Urothelium cell line (cell line): ENCODE data around the gene CCND1.

Experiments
- DNase-seq: peaks from one replicate; pipeline ENCODE4 v3.0.0; 2011; ENCODE audit warnings: low spot score, mixed read lengths
- FAIRE-seq: peaks from 2 replicates; lab custom pipeline; 2011; peaks lifted over from hg19 to GRCh38; lab: Jason Lieb, UNC

The CCND1 gene

DNA sequence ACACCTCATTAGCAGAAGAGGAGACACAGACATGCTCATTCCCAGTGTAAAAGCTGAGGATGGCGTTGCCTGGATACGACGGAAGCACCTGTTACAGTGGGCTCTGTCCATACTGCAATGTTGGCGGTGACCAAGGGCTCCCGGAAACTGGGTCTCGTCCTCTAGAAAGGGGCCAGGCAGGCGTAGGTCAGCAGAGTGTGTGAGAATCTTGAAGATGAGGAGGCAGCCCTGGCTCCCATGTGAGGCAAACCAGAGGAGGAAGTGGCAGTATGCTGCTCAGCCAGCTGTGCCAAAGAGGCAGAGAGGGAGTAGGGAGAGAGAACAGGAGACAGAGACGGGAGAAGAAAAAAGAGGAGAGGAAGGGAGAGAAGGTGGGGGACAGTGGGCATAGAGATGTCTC lies 23.9 kb downstream of the CCND1 start:
- FAIRE-seq (no peak), DNase-seq (no peak)

DNA sequence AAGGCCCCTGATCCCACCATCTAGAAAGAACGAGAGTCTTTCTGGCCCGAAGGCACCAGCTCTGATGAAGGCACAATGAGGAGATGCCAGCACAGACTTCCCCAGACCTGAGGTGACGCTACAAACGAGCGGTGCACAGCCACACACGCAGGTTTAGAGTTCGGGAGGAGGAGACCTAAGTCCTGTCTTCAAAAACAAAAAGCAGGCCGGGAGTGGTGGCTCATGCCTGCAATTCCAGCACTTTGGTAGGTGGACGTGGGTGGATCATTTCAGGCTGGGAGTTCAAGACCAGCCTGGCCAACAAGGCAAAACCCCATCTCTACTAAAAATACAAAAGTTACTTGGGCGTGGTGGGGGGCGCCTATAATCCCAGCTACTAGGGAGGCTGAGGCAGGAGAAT lies 24.7 kb downstream of the CCND1 start:
- no peak for FAIRE-seq
- DNase-seq = no peak

DNA sequence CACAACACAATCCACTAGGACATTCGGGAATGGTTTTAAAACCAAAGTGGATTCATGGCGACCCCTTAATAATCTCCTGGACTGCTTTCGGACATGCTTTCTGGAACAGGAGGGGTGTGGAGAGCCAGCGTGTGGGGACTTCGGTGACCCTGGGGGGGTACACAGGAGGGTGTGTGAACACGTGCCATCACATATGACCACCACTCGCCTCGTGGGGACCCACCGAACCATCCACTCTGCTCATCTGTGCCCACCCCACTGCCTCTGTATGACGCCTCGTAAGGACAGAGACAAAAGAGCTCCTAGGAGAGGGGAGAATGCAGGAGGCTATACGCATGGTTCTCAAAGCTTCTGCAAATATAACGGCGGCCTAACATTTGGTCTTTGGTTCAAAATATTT lies 25.3 kb downstream of the CCND1 start:
- FAIRE-seq = no peak

DNA sequence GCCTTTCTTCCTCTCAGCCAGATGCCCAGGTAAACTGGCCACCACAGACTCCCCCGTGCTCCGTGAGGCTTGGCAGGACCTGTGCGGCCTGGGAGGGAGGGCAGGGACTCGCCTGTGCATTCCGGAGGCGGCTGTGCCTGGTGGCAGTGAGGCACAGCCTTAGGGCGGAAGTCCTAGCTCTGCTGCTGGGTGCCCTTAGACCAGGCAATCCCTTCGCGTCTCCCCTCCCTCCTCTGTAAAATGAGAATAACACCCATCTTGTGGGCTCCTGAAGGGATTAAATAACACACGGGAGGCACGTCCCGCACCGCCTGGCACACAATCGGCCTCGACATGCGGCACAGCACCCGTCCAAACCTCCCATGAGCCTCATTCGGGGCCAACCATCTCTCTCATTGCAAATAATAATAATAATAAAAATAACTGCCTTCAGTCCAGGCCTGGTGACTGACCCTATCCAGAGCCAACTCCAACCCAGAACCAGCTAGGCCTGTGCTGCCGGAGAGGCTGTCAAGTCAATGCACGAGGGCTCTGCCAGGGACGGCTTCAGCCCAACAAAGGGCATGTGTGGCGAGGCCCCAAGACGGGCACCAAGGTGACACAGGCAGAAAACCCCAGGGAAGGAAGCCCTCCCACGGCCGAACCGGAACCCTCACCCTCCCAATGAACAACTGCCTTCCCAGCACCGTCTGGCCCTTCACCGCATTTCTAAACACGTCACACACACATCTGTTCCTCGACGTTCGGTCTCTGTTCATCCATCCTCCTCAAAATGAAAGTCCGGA lies 26.0 kb downstream of the CCND1 start:
- DNase-seq = no peak
- no peak for FAIRE-seq

More for the DNA sequence above, 25.3 kb downstream of the CCND1 start:
- no peak for DNase-seq

DNA sequence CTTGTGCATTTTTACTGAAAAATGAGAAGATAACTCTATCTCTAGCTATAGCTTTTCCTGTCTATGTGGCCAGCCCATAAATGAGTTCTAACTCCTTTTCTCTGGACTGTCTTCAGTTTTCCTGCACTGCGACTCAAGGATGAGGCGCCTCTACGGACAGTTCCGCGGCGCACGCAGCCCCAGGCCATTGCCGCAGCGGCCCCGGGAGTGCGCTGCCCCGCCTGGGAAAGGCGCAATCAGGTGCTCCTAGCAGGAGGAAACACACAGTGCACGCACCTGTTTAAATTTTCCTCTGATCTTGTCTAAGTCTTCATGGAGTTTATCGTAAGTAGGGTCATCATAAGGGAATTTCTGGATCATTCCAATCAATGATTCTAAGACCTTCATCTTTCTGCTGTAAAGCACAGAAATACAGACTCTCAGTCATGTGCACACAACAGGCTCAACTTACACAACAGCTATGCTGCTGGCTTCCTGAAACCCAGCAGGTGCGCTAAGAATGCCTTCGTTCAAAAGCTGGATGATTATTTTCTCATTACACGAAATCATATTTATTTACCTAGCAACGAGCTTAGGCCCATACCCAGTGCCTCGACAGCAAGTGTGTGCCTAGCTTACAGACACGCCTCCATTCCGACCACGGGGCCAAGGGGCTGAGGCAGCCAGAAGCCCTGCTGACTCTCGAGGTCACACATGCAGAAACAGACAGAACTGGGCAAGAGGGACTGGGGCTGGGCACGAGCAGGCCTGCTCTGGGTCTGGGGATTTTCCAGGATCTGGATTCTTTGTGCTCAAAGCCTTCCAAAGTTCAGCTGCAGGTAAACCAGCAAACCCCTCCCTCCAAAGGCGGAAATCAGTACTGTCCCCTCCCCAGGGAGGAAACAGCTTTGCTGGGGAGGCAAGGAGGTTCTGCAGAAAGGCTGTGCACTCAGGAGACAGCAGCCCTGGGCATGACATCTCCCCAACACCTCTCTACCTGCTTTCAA lies 27.0 kb downstream of the CCND1 start:
- no peak for FAIRE-seq
- no peak for DNase-seq

DNA sequence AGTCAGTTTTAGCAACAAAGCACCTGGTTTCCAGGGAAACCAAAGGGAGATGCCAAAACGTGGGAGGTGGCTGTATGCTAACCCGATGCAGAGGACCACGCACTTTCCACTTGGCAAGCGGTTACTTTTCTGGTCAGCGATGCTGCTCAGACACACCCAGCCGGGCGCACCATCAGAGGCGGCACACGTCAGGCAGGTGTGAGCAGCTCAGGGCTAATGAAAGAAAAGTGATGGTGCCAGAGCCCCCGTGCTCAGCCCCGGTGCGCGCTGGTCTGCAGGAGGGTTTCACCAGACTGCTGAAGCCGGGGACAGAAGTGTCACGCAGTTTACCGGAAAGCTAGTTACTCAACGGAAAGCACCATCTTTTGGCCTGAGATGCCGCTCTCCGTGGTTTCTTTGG lies 28.5 kb downstream of the CCND1 start:
- no peak for DNase-seq
- no peak for FAIRE-seq

DNA sequence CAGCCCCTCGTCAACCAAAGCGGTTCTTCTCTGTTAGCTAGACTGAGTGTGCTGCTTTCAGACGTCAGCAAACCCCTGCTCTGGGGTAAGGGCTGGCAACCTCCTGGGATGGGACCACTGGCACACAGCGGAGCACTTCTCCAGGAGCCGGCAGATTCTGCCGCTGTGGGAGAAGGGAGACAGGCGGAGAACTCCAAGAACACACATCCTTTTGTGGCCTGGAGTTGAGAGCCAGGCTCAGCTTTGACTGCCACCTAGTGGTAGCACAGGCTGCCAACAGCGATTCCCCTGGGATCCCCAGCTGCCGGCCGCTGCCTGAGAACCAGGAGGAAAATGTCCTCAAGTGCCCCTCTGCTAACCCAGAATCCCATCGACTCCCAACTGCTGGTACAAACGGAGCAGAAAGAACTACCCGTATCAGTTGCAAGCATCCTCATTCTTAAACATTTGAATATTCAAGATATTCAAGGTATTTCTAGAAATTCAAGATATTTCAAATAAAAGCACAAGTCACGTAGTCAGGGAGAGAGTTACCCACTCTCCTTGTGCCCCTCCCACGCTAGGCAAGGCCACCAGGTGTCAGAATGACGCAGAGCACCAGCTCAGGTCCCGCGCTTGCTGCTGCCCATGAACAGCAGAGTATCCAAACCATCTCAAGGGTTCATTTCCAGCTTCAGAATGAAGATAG lies 29.3 kb downstream of the CCND1 start:
- FAIRE-seq (no peak), DNase-seq (peak; percentile 89)

DNA sequence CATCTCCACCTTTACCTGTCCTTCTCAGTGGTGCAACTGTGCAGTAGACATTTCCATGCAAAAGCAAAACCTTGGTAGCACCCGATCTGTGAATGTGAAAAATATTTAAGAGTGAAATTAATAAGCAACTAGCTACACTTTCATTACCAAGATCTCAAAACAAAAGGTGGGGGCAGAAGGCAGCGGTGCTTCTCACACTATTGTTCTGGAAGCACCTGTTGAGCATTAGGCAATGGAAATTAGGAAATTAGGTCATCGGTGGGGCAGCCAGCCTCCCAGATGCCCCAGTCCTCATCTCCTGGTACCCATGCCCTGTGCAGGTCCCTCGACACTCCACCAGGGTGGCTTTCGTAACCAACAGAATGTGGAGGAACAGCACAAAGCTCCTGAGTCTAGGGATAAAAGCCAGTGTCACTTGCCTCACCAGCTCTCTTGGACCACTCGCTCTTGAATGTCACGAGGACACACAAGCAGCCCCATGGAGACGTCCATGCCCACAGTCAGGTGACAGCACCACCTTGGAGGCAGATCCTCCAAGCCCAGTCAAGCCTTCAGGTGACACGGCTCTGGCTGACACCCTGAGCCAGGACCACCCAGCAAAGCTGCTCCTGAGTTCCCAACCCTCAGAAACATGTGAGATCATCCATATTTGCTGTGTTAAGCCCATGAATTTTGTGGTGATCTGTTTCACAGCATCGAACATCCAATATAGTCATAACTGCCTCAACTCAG lies 30.9 kb downstream of the CCND1 start:
- FAIRE-seq = no peak
- no peak for DNase-seq

DNA sequence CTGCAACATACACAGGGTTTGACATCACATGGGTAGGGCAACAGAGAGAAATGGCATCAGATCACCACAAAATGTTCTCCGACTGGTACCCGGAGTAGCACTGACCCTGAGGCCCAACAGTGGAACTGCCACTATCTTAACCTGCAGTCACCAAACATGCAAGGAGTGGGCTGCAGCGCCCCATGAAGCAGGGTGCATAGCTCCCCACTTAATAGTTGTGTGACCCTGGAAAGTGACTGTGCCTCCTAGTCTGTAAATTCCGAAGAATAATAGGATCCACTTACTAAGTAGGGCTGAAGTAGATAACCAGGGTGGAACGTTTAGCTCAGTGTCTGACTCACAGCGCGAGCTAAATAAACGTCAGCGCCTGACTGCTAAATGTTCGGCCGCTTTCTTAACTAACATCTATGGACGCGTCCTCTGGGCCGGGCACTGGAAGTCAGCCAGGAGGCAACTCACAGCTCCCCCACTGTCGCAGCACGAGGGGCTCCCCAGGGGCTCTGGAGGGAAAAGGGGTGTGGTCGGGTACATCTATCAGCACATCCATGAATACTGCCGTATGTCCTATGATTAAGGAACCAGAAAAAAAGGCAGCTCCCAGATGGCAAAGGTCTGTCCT lies 33.4 kb downstream of the CCND1 start:
- no peak for FAIRE-seq
- no peak for DNase-seq

DNA sequence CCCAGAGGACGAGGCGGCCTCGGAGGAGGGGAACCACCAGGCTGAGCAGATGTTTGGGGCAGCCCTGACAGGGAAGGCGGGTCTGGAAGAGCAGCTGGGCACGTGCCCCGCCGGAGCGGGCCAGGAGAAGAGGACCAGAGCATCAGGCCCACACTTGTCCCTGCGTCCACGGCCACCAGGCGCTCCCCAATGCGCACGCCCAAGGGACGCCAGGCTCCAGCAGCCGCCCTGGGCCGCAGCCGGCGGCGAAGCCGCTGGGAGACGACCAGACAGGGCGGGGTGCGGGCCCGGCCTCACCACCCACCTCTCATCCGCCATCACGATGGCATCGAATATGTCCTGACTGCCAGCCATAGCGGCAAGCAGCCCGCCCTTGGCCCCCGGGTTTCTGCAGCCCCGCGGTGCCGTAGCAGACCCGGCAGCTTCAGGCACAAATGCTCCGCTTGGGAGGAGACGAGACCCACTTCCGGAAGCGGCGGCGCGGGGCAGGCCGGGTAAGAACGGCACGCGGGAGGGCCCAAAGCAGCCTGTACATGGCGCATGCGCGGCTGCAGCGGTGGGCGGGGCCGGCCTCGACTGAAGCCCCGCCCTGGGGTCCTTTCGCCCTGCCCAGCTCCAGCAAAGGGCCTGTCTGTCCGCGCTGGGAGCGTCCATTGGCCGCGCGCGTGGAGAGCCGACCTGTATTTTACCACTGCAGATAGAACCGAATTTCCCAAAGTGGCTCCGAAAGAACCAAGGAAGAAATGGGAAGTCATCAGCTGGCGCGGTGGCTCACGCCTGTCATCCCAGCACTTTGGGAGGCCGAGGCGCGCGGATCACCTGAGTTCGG lies 34.1 kb downstream of the CCND1 start, which contains the start of gene LTO1:
Gene LTO1 (minus strand): TSS at position 468 of the 829 bp plus-strand sequence. CDS start 114 bp downstream, at position 354.
- peak; percentile 62 for FAIRE-seq
- peak; percentile 98 for DNase-seq

DNA sequence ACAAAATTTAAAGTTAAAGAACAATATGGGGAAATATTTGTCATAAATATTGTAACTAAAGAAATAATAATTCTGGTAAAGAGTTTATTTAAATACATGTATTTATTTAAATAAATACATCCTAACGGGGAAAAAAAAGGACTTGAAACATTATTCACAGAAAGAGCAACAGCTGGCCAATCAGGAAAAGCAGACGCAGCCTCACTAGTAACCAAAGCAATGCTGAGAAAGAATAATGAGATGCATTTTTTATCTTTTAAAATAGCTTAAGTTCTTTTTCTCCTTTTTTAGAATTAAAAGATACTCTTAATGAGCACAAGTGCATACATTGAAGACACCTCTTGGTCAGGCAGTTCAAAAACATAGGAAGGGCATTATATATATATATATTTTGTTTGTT lies 36.8 kb downstream of the CCND1 start:
- no peak for FAIRE-seq
- no peak for DNase-seq

DNA sequence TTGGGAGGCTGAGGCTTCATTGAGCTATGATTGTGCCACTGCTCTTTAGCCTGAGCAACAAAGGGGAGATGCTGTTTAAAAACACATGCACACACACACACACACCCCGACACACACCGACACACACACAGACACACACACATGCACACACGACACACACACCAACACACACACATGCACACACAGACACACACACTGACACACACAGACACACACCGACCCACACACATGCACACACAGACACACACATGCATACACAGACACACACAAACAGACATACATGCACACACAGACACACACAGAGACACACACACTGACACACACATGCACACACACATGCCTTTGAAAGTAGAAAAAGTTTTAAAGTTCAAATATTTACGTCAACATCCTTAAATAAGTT lies 39.7 kb downstream of the CCND1 start:
- peak; percentile 99 for FAIRE-seq
- DNase-seq = no peak

DNA sequence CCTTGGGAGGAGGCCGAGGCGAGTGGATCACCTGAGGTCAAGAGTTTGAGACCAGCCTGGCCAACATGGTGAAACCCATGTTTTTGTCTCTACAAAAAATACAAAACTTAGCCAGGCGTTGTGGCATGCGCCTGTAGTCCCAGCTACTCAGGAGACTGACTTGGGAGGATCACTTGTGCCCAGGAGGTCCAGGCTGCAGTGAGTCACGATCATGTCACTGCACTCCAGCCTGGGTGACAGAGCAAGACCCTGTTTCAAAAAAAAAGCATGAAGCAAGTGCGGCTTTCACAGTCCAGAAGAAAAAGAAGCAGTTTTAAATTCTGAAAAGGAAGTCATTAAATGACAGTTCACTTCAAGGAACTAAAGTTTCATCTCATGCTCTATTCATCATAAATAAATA lies 41.3 kb downstream of the CCND1 start:
- no peak for FAIRE-seq
- DNase-seq = no peak

DNA sequence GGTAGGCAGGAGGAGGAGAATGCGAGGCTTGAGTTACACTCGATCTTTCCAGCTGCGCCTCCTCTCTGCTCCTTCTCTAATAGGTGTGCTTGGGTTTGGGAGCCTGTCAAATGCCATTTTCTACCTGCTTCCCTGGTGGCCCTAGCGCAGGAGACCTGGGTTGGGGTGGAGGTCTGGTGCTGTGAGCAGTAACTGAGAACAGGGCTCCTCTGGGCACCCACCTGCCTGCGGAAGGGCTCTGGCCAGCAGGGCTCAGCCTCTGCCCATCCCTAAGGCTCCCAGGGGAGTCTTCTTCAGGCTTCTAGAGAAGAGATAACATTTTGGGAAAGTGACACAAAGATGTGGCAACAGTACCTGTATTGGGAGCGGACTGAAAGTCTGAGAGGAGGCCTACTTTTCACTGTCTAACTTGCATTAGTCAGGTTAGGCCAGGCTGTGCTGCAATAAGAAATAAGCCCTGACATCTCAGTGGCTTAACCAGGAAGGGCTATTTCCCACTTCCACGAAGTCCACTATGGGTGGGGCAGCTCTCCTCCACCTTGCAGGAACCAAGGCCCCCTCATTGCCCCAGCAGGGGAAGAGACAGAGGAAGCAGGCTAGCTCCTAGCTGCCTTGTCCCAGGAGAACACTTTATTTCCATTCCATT lies 41.8 kb downstream of the CCND1 start:
- DNase-seq = no peak
- no peak for FAIRE-seq

DNA sequence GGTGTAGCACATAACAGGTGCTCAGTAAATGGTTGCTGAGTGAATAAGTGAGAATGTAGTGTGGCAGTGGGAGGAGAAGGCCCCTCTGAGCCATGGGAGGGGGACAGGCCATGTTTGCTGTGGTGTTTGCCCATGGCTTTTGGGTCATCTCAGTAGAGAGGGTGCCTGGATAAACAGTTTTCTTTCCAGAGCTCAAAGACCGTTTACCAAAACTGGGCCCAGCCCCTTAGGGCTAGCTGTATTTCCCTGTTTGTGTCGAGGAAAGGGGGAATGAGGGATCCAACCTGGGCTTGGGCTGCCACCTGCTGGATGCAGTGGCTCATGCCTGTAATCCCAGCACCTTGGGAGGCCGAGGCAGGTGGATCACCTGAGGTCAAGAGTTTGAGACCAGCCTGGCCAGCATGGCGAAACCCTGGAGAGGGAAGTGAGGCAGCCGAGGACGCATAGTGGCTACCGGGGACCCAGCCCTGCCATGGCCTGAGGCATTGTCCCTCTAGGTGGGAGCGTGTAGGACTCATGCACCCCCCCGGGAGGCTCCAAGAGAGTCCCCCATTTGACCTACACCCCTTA lies 42.9 kb downstream of the CCND1 start:
- DNase-seq (no peak), FAIRE-seq (no peak)

DNA sequence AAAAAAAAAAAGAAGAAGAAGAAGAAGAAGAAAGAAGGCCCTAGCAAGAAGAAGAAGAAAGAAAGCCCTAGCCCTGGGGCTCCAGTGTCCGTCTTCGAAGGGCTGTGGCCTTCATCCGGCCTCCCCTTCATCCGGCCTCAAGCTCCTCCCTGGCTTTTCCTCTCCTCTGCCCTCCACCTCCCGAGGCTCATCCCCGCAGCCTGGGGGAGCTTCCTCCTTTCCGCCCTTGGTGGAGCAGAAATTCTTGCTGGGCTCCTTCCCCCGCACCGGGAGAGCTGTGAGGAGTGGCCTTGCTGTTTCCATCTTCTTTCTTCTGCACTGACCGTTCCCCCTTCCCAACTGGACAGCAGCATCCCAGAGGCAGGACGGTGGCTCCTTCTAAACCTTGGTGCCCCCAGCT lies 43.7 kb downstream of the CCND1 start:
- FAIRE-seq (no peak), DNase-seq (no peak)

DNA sequence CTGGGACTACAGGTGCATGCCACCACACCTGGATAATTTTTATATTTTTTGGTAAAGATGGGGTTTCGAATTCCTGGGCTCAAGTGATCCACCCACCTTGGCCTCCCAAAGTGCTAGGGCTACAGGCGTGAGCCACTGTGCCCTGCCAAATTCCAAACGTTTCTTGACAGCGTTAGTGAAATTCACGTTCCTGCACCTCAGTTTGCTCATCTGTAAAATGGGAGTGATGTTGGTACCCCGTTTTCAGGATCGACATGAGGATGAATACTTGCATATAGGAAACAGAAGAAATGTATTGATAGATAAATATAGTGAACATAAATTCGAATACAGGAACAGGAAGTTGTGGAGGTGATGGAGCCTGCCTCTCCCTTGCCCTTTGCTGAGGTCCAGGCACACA lies 44.4 kb downstream of the CCND1 start:
- DNase-seq (no peak), FAIRE-seq (no peak)

DNA sequence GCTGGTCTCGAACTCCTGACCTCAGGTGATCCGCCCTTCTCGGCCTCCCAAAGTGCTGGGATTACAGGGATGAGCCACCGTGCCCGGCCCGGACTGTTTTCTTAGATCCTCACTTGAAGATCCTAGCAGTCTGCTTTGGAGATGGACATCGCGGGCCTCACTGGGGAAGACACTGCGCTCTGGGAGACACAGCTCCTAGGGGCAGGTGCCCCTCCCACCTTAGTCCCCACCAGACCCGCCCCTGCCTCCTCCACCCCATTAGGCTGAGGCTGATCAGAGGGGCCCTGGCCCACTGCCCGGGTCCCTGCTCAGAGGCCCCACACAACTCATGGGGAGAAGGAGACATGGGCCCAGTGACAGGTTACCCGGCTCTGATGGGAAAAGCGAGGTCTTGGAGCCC lies 45.5 kb downstream of the CCND1 start:
- DNase-seq (no peak), FAIRE-seq (no peak)
